Prostate gland (tissue), 2 donors: ENCODE results near the gene NLRC5.

Experiments used
- POLR2A ChIP-seq: fragments of 450-650 bp; IDR thresholded peaks from one replicate; pipeline ENCODE4 v1.6.1; 2016; ENCODE audit warnings: antibody characterized with exemption, mild to moderate bottlenecking
- POLR2AphosphoS5 ChIP-seq: sonication (generic); formaldehyde crosslinking; IDR thresholded peaks from one replicate; pipeline ENCODE4 v1.6.1; 2017; ENCODE audit warnings: antibody characterized with exemption
- TF ChIP-seq, protein P1 (sequence below), 4 experiments: fragments of 200-600 bp in 2 of 4; fragments of 450-650 bp in 2 of 4; sonication (generic) in 2 of 4; IDR thresholded peaks; 1 replicate in 3 of 4; 2 replicates in 1 of 4; pipeline ENCODE4 v1.5.1; 2016 to 2019; ENCODE audit warnings: antibody characterized with exemption in 4 of 4, mild to moderate bottlenecking in 2 of 4, moderate library complexity in 2 of 4

DNA sequence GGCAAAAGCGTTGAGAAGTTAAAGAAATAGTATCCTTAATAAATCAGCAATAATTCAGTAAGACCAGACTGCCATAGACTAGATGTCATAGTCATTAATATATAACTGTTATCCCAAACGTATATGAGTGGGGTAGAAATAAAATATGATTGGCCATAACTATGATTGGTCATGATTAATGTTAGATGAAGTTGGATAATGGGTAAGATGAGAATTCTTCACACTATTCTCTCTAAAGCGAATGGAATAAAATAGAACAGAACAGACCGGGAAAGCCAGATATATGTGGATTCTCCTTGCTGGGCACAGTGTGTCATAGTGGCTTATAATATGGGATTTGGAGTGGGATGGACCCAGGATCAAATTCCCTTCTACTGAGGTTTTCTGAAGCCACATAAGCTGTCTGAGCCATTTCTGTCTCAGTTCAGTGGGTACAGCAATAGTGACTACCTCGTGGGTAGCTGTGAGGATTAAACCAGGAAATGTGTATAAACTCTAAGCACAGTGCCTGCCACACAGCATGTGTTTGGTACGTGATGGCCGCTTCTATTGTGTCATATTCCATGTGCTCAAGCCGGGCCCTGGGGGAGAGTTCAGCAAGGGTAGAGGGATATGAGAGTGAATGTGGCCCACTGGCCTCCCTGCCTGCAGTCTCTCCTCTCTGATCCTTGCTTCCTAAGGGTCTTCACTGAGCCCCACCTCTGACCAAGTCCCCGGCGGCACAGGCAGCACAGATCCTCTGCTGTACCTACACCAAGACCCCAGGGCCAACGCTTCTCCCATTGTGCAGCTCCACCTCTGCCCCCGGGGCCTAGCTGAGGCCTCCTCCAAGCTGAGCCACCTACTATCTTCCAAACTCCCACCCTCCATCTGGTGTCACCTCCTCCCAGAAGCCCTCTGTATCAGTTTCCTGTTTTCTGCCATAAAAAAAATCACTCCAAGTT, 23.9 kb upstream of the NLRC5 start:
- TF ChIP-seq, protein P1, sequence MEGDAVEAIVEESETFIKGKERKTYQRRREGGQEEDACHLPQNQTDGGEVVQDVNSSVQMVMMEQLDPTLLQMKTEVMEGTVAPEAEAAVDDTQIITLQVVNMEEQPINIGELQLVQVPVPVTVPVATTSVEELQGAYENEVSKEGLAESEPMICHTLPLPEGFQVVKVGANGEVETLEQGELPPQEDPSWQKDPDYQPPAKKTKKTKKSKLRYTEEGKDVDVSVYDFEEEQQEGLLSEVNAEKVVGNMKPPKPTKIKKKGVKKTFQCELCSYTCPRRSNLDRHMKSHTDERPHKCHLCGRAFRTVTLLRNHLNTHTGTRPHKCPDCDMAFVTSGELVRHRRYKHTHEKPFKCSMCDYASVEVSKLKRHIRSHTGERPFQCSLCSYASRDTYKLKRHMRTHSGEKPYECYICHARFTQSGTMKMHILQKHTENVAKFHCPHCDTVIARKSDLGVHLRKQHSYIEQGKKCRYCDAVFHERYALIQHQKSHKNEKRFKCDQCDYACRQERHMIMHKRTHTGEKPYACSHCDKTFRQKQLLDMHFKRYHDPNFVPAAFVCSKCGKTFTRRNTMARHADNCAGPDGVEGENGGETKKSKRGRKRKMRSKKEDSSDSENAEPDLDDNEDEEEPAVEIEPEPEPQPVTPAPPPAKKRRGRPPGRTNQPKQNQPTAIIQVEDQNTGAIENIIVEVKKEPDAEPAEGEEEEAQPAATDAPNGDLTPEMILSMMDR (IDR thresholded peaks at IDR 0.05), result no peak
- no peak for TF ChIP-seq POLR2A
- TF ChIP-seq POLR2AphosphoS5, result no peak
